Large intestine (tissue), 12 donors: Measurements from ENCODE around the gene GAB4. TPM values are rescaled to one million over a fixed set of nuclear protein-coding genes. Genes with fewer than 3 reads are reported as not detected.
"Not testable (repeated sequence)": the region's sequence is repeated elsewhere in the genome, so short reads cannot be mapped to it uniquely, and the experiment has no call there.

Source experiments
- DNase-seq, 2 donors: peaks; one replicate each; pipeline versions ENCODE4 v3.0.0 to v3.0.0-alpha.2; 2013
- H3K27ac ChIP-seq: one replicate; pipeline ENCODE4 v1.5.1; 2013; ENCODE audit warnings: low read length
- H3K27me3 ChIP-seq: 2 replicates; pipeline ENCODE4 v1.6.1; 2013; ENCODE audit warnings: low read length; ENCODE audit not compliant: control insufficient read depth, insufficient read depth
- H3K36me3 ChIP-seq: 2 replicates; pipeline ENCODE4 v1.6.1; 2013; ENCODE audit warnings: low read length; ENCODE audit not compliant: control insufficient read depth, insufficient read depth
- H3K4me1 ChIP-seq: one replicate; pipeline ENCODE4 v1.6.1; 2013; ENCODE audit warnings: low read length; ENCODE audit not compliant: control insufficient read depth, insufficient read depth
- H3K4me3 ChIP-seq: one replicate; pipeline ENCODE4 v1.5.1; 2013; ENCODE audit warnings: low read length
- H3K9me3 ChIP-seq: one replicate; pipeline ENCODE4 v1.6.1; 2013; ENCODE audit warnings: mild to moderate bottlenecking, low read depth, low read length, moderate library complexity; ENCODE audit not compliant: control insufficient read depth
- WGBS: methylation state at CpG from one replicate; pipeline ENCODE4 v1.1.5; 2013; ENCODE audit warnings: low lambda C conversion rate; ENCODE audit not compliant: insufficient coverage; 5-methylcytosine and 5-hydroxymethylcytosine counted together
- long read RNA-seq, 11 donors: transcript quantifications; one replicate each; lab custom pipeline, GENCODE V29; 2026
- polyA plus RNA-seq: library from polyadenylated mRNA; unstranded; fragments of 120-200 nt; gene quantifications from one replicate; pipeline ENCODE4 v1.2.1, GENCODE V29; 2013

The GAB4 gene, protein sequence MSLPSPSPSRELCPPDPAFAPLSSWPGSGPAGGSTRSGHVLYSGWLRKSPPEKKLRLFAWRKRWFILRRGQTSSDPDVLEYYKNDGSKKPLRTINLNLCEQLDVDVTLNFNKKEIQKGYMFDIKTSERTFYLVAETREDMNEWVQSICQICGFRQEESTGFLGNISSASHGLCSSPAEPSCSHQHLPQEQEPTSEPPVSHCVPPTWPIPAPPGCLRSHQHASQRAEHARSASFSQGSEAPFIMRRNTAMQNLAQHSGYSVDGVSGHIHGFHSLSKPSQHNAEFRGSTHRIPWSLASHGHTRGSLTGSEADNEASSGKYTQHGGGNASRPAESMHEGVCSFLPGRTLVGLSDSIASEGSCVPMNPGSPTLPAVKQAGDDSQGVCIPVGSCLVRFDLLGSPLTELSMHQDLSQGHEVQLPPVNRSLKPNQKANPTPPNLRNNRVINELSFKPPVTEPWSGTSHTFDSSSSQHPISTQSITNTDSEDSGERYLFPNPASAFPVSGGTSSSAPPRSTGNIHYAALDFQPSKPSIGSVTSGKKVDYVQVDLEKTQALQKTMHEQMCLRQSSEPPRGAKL
- polyA plus RNA-seq: not detected
- long read RNA-seq, donor 1: 0 reads
- long read RNA-seq, donor 2: 0 reads
- long read RNA-seq, donor 3: 0 reads
- long read RNA-seq, donor 4: 0 reads
- long read RNA-seq, donor 5: 0 reads
- long read RNA-seq, donor 6: 0 reads
- long read RNA-seq, donor 7: 0 reads
- long read RNA-seq, donor 8: 0 reads
- long read RNA-seq, donor 9: 0 reads
- long read RNA-seq, donor 10: 0 reads
- long read RNA-seq, donor 11: 0 reads

DNA sequence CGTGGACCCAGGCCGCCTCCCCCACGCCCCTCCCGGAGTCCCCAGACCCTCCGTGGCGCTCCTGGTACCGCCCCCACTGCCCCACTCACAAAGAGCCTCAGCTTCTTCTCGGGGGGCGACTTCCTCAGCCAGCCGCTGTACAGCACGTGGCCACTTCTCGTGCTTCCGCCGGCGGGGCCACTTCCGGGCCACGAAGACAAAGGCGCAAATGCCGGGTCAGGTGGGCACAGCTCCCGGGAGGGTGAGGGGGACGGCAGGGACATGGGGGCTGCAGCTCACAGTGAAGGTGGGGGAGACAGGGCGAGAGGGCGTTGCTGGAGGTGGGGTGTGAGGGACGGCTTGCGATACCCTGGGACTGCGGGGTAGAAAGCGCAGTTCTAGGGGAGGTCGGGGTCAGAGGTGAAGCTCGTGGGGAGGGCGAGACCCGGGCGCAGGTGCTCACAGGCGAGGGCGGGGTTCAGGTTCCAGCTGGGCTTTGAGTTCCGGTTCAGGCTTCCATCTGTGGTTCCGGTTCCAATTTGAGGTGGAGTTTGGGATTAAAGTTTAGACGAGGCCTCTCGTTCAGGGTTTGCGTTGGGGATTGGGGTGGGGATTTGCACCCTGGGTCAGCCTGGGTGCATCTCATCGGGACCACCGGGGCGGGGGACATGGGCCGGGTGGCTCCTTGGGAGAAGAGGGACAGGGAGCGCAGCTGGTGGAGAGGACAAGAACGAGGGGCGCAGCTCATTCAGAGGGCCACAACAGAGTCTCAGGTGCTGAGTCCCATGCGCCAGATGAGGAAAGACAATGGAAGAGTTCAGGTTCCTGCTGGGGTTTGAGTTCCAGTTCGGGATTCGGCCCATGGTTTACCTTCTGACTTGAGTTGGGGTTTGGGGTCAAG lies at the start of gene GAB4:
Gene GAB4, minus strand, starts transcription at position 371 of the 880 bp plus-strand sequence. Its CDS starts 108 bp downstream, at position 263.
- no peak within 1 kb of the TSS for H3K4me3 ChIP-seq
- no CpG with 5 or more reads among the region's 49 CpGs for WGBS
- peaks cover 7% of the 10 kb centered on the region for H3K27me3 ChIP-seq

GRCh38 chr22:17056807-17057206 lies 48.8 kb upstream of the GAB4 start:
- no peak for DNase-seq
- H3K27me3 ChIP-seq: no peaks in the 10 kb centered on the region
- H3K9me3 ChIP-seq: no peaks in the 10 kb centered on the region
- no peak overlapping the region for H3K4me3 ChIP-seq
- H3K36me3 ChIP-seq: no peaks in the 10 kb centered on the region
- no CpG with 5 or more reads among the region's 8 CpGs for WGBS
- no peaks in the 10 kb centered on the region for H3K4me1 ChIP-seq
- H3K27ac ChIP-seq: no peak overlapping the region

More for the DNA sequence above, at the start of gene GAB4:
- H3K4me1 ChIP-seq: no peaks in the 10 kb centered on the region
- no peak within 1 kb of the TSS for H3K27ac ChIP-seq
- H3K36me3 ChIP-seq: no peaks in the 10 kb centered on the region
- peaks cover 6% of the 10 kb centered on the region for H3K9me3 ChIP-seq
- no peak for DNase-seq

DNA sequence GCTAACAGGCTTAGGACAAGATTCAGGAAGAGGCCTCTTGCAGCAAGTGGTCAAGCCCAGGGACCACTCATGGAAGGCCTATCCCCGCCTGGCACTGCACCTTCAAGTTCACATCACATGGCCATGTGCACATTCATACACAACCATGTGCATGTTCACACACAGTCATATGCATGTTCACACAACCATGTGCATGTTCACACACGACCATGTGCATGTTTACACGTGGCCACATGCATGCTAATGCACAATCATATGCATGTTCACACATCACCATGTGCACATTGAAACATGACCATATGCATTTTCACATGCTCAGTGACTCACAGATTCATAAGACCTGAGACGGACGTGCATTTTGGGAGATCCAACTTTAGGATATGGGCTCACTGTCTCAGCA lies 48.0 kb upstream of the GAB4 start:
- Histone ChIP-seq H3K4me1 (no peaks in the 10 kb centered on the region), H3K36me3 (no peaks in the 10 kb centered on the region), H3K9me3 (no peaks in the 10 kb centered on the region), H3K27me3 (no peaks in the 10 kb centered on the region), H3K27ac (no peak overlapping the region), H3K4me3 (no peak overlapping the region)
- no peak for DNase-seq
- WGBS: no CpG with 5 or more reads among the region's 5 CpGs

DNA sequence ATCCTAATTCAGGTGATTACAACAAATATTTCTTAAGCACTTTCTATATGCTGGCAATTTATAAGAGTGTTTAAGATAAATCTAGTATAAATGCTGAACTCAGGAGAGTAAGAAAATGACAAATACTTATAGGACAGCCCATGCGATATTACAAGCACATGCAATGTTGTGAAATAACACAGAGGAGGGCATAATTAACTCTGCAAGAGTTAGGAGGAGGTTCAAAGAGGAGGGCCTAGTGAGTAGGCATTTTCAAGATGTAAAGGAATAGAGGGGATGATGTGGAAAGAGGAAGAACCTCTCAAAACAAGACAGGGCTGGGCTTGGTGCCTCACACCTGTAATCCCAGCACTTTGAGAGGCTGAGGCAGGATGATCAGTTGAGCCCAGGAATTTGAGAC lies 39.6 kb upstream of the GAB4 start:
- H3K9me3 ChIP-seq: no peaks in the 10 kb centered on the region
- no peak overlapping the region for H3K4me3 ChIP-seq
- H3K36me3 ChIP-seq: no peaks in the 10 kb centered on the region
- no peak for DNase-seq
- no CpG with 5 or more reads among the region's 1 CpG for WGBS
- no peaks in the 10 kb centered on the region for H3K4me1 ChIP-seq
- H3K27me3 ChIP-seq: peaks cover 2% of the 10 kb centered on the region
- no peak overlapping the region for H3K27ac ChIP-seq

- Histone ChIP-seq H3K27ac (no peak overlapping the region), H3K4me1 (no peaks in the 10 kb centered on the region), H3K4me3 (no peak overlapping the region), H3K36me3 (no peaks in the 10 kb centered on the region), H3K27me3 (peaks cover 2% of the 10 kb centered on the region), H3K9me3 (no peaks in the 10 kb centered on the region)
- DNase-seq: no peak
- 100% methylated on average over 1 of the region's 5 CpGs for WGBS
These were observed 38.7 kb upstream of the GAB4 start for GRCh38 chr22:17046566-17047348.

GRCh38 chr22:17043521-17043920 lies 35.5 kb upstream of the GAB4 start:
- Histone ChIP-seq H3K4me3 (no peak overlapping the region), H3K27ac (no peak overlapping the region), H3K27me3 (peaks cover 2% of the 10 kb centered on the region), H3K4me1 (no peaks in the 10 kb centered on the region), H3K36me3 (no peaks in the 10 kb centered on the region), H3K9me3 (no peaks in the 10 kb centered on the region)
- DNase-seq: no peak

GRCh38 chr22:17036842-17037711 lies 29.1 kb upstream of the GAB4 start:
- not testable (repeated sequence) for DNase-seq, H3K4me3 ChIP-seq, H3K36me3 ChIP-seq, H3K9me3 ChIP-seq, H3K4me1 ChIP-seq, H3K27ac ChIP-seq
- peaks cover 22% of the 10 kb centered on the region for H3K27me3 ChIP-seq
- WGBS: no CpG with 5 or more reads among the region's 56 CpGs

DNA sequence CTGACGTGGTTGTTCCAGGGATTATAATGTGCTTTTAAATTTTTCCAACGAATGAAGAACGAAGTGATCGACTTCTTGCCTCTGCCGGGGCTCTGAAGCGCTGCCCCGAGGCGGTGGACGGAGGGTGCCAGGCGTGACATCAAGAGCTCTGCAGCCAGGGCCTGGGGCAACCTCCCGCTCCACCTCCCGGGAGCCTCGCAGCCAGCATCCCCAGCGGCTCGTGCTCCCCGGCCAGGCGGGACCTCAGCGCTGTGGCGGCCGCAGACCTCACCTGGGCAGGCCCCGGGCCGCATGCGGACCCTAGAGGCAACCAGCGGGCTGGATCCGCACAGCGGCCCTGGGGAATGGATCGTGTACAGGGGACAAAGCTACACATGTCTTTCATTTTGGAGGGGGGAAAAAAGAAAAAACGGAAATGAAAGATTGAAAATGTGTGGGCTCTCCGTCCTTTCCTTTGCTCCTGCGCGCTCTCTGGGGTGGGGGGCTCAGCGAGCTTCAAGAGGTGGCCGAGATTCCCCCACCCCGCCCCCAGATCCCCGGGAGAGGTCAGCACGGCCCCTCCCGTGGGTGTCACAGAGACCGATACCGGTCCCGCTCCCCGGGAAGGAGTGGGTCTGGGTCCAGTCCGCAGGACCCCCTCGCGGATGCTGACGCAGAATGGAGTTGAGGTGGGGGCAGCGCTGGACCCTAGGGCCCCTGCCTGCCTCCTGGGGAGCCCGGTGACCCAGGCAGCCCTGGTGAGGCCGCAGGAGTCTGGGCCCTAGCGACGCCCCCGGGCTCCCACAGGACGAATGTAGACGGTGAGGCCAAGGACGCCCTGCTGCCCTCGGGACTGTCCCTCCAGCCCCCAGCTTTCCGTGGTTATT lies 28.2 kb upstream of the GAB4 start:
- H3K4me3 ChIP-seq: not testable (repeated sequence)
- 8% methylated on average over 4 of the region's 56 CpGs for WGBS

More for the DNA sequence above, 28.2 kb upstream of the GAB4 start:
- H3K27ac ChIP-seq, DNase-seq, H3K36me3 ChIP-seq, H3K9me3 ChIP-seq, H3K4me1 ChIP-seq: not testable (repeated sequence)
- peaks cover 22% of the 10 kb centered on the region for H3K27me3 ChIP-seq
